Activated B cell treated with CpG ODN at 0.5 μM for 24 hours (primary cell): ENCODE measurements around the gene OBSL1. TPM values are rescaled to one million over a fixed set of nuclear protein-coding genes. Genes with fewer than 3 reads are reported as not detected.

Experiments
- ATAC-seq: fragments of 200-7000 bp; cut with Tn5 transposase; one replicate; pipeline ENCODE4 v1.10.0; 2021; ENCODE audit warnings: low read depth, mild to moderate bottlenecking, moderate library complexity
- CTCF ChIA-PET: fragments of 350-600 bp; sonication (Branson Sonifier 250); formaldehyde crosslinking; loops from one replicate; lab custom pipeline; 2021; ENCODE audit warnings: antibody characterized with exemption; lab: Charles Lee
- POLR2A ChIA-PET: fragments of 350-600 bp; sonication (Branson Sonifier 250); formaldehyde crosslinking; loops from one replicate; lab custom pipeline; 2021; ENCODE audit warnings: antibody characterized with exemption; lab: Charles Lee
- DNase-seq: peaks from one replicate; pipeline ENCODE4 v3.0.0; 2022
- H3K27ac Mint-ChIP-seq: one replicate; pipeline ENCODE4 v1.8.0; 2020; ENCODE audit warnings: mixed read lengths
- H3K27me3 Mint-ChIP-seq: one replicate; pipeline ENCODE4 v1.8.0; 2021; ENCODE audit warnings: mixed read lengths
- H3K36me3 Mint-ChIP-seq: one replicate; pipeline ENCODE4 v1.8.0; 2021; ENCODE audit warnings: low read depth, mixed read lengths
- H3K4me1 Mint-ChIP-seq: one replicate; pipeline ENCODE4 v1.8.0; 2021; ENCODE audit warnings: mixed read lengths
- H3K4me3 Mint-ChIP-seq: one replicate; pipeline ENCODE4 v1.8.0; 2020; ENCODE audit warnings: mild to moderate bottlenecking, mixed read lengths
- H3K9me3 Mint-ChIP-seq: one replicate; pipeline ENCODE4 v1.8.0; 2020; ENCODE audit warnings: mixed read lengths
- intact Hi-C: fragments of 100-400 bp; cut with micrococcal nuclease; formaldehyde crosslinking; loops from one replicate; pipeline ENCODE4 v1.15.1; 2024
- total RNA-seq: library from RNA; stranded (reverse); gene quantifications from 2 replicates; pipeline ENCODE4 v1.2.3, GENCODE V29; 2022
- TF ChIP-seq, protein P1 (sequence below): fragments of 200-600 bp; IDR thresholded peaks from one replicate; pipeline ENCODE4 v1.8.0; 2022; ENCODE audit warnings: antibody characterized with exemption, mild to moderate bottlenecking

OBSL1 gene
- total RNA-seq, 1 donor from 2014 or later = not detected

DNA sequence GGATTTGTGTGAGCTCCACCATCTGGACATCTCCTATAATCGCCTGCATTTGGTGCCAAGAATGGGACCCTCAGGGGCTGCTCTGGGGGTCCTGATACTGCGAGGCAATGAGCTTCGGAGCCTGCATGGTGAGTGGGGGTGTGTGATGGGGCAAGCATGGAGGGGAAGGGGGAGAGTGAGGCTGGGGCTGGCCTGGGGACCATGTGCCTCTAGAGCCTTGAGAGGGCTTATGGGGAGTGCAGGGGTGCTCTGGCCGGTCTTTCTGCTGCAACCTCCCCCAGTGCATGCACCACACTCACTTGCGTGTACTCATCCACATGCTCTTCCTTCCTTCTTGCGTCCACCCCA lies 34.2 kb upstream of the OBSL1 start:
- POLR2A ChIA-PET = no interaction called here
- TF ChIP-seq, protein P1, sequence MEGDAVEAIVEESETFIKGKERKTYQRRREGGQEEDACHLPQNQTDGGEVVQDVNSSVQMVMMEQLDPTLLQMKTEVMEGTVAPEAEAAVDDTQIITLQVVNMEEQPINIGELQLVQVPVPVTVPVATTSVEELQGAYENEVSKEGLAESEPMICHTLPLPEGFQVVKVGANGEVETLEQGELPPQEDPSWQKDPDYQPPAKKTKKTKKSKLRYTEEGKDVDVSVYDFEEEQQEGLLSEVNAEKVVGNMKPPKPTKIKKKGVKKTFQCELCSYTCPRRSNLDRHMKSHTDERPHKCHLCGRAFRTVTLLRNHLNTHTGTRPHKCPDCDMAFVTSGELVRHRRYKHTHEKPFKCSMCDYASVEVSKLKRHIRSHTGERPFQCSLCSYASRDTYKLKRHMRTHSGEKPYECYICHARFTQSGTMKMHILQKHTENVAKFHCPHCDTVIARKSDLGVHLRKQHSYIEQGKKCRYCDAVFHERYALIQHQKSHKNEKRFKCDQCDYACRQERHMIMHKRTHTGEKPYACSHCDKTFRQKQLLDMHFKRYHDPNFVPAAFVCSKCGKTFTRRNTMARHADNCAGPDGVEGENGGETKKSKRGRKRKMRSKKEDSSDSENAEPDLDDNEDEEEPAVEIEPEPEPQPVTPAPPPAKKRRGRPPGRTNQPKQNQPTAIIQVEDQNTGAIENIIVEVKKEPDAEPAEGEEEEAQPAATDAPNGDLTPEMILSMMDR = no peak
- intact Hi-C loops = no loop called here
- no peak overlapping the region for H3K4me3 Mint-ChIP-seq
- H3K4me1 Mint-ChIP-seq = peaks cover 14% of the 10 kb centered on the region
- no peak overlapping the region for H3K27ac Mint-ChIP-seq
- ATAC-seq (no peak), DNase-seq (no peak)
- H3K27me3 Mint-ChIP-seq = no peaks in the 10 kb centered on the region
- no peaks in the 10 kb centered on the region for H3K9me3 Mint-ChIP-seq
- CTCF ChIA-PET = no interaction called here
- peaks cover 80% of the 10 kb centered on the region for H3K36me3 Mint-ChIP-seq

DNA sequence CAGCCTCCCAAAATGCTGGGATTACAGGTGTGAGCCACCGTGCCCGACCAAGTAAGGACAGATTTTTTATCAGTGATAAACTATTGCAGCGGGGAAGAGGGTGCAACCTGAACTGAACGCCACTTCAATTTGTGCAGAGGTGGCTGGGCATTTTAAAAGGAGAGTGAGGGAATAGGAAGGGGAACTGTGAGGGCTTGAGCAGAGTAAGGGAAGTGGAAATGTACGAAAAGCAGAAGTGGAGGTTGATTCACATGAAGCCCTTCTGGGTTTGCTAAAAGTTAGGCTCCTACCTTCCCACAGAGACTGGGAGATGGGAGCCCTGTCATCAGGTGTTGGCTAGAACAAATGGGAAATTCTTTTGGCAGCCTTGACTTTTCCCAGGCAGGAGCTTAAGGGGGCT lies 32.4 kb upstream of the OBSL1 start:
- no peak for DNase-seq
- ChIA-PET POLR2A (no interaction called here), CTCF (no interaction called here)
- Mint-ChIP-seq H3K9me3 (no peaks in the 10 kb centered on the region), H3K4me3 (no peak overlapping the region), H3K27ac (peak overlapping the region; percentile 65), H3K27me3 (no peaks in the 10 kb centered on the region), H3K36me3 (peaks cover 65% of the 10 kb centered on the region), H3K4me1 (peaks cover 19% of the 10 kb centered on the region)
- TF ChIP-seq, protein P1 = no peak
- peak; percentile 77 for ATAC-seq
- intact Hi-C loops = no loop called here

DNA sequence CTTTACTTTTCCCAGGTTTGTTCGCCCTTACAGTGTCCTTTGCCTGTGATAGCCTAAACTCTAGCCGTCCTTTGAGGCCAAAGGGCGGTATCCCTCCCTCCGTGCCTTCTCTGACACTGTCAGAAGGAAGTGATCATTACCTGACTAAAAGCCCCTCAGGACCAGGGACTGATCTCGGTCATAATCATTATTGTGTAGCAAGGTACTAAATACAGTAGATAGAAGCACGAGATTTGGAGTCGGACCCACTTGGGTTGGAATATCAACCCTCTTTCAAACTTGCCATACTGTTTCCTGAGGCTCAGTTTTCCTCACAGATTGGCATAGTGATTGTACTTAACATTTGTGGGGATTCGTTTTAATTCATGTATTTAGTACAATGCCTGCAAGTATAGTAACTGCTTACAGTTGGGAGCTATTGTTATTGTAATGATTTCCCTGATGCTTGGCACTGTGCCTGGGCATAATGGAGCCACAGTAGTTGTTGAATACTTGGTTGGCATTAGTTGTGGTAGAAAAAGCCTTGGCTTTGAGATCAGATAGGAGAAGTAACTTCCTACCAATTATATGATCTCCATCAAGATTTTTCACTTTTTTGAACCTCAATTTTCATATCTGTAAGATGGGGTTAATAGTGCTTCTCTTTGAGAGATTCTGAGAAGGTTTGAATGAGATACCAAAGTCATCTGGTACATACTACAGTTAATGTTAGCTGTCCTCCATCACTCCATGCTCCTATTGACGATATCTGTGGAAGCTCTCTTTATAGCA lies 27.2 kb upstream of the OBSL1 start:
- DNase-seq (no peak), ATAC-seq (no peak)
- H3K4me3 Mint-ChIP-seq = peak overlapping the region; percentile 96
- TF ChIP-seq, protein P1 = no peak
- H3K36me3 Mint-ChIP-seq = peaks cover 32% of the 10 kb centered on the region
- ChIA-PET CTCF (no interaction called here), POLR2A (interaction anchor here (0.6 to 2.3 kb wide), 3 partner anchors 55 to 210 kb away, joined by 4 to 14 read pairs (median 9); partner anchors contain the start of genes CHPF, DNPEP and TMEM198)
- intact Hi-C loops = loop anchor here (5.0 kb wide), 1 partner anchor 421 kb away; the partner anchor contains the start of genes CNPPD1 and RETREG2
- H3K9me3 Mint-ChIP-seq = no peaks in the 10 kb centered on the region
- peak overlapping the region; percentile 97 for H3K27ac Mint-ChIP-seq
- peaks cover 5% of the 10 kb centered on the region for H3K27me3 Mint-ChIP-seq
- H3K4me1 Mint-ChIP-seq = peaks cover 26% of the 10 kb centered on the region

DNA sequence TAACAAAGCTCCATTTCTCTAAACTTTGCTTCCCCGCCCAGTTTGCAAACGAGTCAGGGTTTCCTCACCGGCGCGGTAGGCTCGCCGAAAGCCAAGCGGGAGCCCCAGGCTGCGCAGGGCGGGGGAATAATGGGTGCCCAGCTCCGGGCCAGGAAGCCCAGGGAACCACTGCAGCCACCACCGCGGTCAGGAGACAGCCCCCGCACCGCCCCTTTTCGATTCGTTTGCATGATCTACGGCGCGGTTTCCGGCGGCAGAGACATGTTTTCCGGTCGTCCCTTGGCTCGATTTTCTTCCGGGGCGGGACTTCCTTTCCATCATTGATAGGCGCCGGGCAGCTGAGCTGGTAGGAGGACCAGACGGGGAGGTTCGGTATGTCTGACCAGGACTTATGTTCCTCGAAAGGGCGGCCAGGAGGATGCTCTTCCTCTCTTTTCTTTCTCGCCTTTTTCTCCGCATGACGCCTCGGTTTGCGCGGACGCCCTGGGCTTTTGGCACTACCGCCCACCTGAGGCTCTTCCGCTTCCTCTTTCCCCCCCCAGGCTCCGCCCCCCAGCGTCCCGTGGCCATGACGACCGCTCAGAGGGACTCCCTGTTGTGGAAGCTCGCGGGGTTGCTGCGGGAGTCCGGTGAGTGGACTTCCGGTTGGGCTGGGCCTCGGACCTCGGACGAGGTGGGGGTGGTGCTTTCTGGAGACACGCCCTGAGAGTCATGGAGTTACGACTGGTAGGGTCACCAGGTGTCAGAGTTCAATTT lies 26.4 kb upstream of the OBSL1 start, which contains the start of gene STK11IP:
Gene STK11IP, plus strand, starts transcription at position 306 of the 756 bp plus-strand sequence. Its CDS starts 263 bp downstream, at position 569.
- peaks cover 13% of the 10 kb centered on the region for H3K27me3 Mint-ChIP-seq
- ChIA-PET POLR2A (interaction anchor here (0.6 to 2.3 kb wide), 7 partner anchors 17 to 319 kb away, joined by 3 to 14 read pairs (median 4); partner anchors contain the start of genes CHPF, DNPEP and TMEM198), CTCF (interaction anchor here (1.1 kb wide), 2 partner anchors 38 to 102 kb away, joined by 3 read pairs; a partner anchor contains a TSS)
- peaks cover 31% of the 10 kb centered on the region for H3K36me3 Mint-ChIP-seq
- TF ChIP-seq, protein P1 = no peak
- intact Hi-C loops = loop anchor here (1.0 to 5.0 kb wide), 7 partner anchors 45 to 420 kb away; partner anchors contain the start of genes CHPF, CNPPD1, DNPEP and GMPPA
- no peaks in the 10 kb centered on the region for H3K9me3 Mint-ChIP-seq
- H3K4me3 Mint-ChIP-seq = peak within 1 kb of the TSS; percentile 96
- DNase-seq (peak; percentile 83), ATAC-seq (peak; percentile 91)
- peak within 1 kb of the TSS; percentile 97 for H3K27ac Mint-ChIP-seq
- H3K4me1 Mint-ChIP-seq = peaks cover 23% of the 10 kb centered on the region
